Immature natural killer cell (primary cell): Measurements from ENCODE around the gene LRRTM3. TPM values are rescaled to one million over a fixed set of nuclear protein-coding genes. Genes with fewer than 3 reads are reported as not detected.

ENCODE experiments used
- DNase-seq, 3 donors: peaks; one replicate each; pipeline ENCODE4 v3.0.0; 2022; ENCODE audit warnings: mixed read lengths in 1 of 3
- H3K27ac Mint-ChIP-seq, 6 donors: one replicate each; pipeline ENCODE4 v1.8.0; 2020; ENCODE audit warnings: mixed read lengths in 6 of 6, mild to moderate bottlenecking in 5 of 6, inconsistent platforms in 4 of 6, moderate library complexity in 3 of 6
- H3K27me3 Mint-ChIP-seq, 3 donors: one replicate each; pipeline ENCODE4 v1.8.0; 2020 to 2021; ENCODE audit warnings: low read depth in 3 of 3, mild to moderate bottlenecking in 3 of 3, mixed read lengths in 3 of 3, moderate library complexity in 3 of 3, inconsistent platforms in 1 of 3
- H3K36me3 Mint-ChIP-seq, 3 donors: one replicate each; pipeline ENCODE4 v1.8.0; 2020; ENCODE audit warnings: mixed read lengths in 3 of 3, inconsistent platforms in 2 of 3, mild to moderate bottlenecking in 2 of 3
- H3K4me1 Mint-ChIP-seq, 2 donors: one replicate each; pipeline ENCODE4 v1.8.0; 2020; ENCODE audit warnings: inconsistent platforms in 2 of 2, mild to moderate bottlenecking in 2 of 2, mixed read lengths in 2 of 2, moderate library complexity in 1 of 2
- H3K4me3 Mint-ChIP-seq, 5 donors: one replicate each; pipeline ENCODE4 v1.8.0; 2020; ENCODE audit warnings: mild to moderate bottlenecking in 5 of 5, mixed read lengths in 5 of 5, inconsistent platforms in 3 of 5, moderate library complexity in 3 of 5
- H3K9me3 Mint-ChIP-seq, 6 donors: one replicate each; pipeline ENCODE4 v1.8.0; 2020; ENCODE audit warnings: mild to moderate bottlenecking in 6 of 6, mixed read lengths in 6 of 6, inconsistent platforms in 4 of 6, moderate library complexity in 3 of 6
- polyA plus RNA-seq, 3 donors: library from polyadenylated mRNA; unstranded; fragments of 300-500 nt; fragmentation: Illumina TruSeq; gene quantifications; one replicate each; pipeline ENCODE4 v1.2.3, GENCODE V29; 2021

The LRRTM3 gene
- polyA plus RNA-seq, 3 donors from 2014 or later = not detected

- H3K4me1 Mint-ChIP-seq = no peaks in the 10 kb centered on the region
- H3K36me3 Mint-ChIP-seq = no peaks in the 10 kb centered on the region
- peaks cover 0 to 9% (median 5%) of the 10 kb centered on the region in 6 donors for H3K9me3 Mint-ChIP-seq
- DNase-seq = no peak
- no peak overlapping the region for H3K4me3 Mint-ChIP-seq
- no peaks in the 10 kb centered on the region for H3K27me3 Mint-ChIP-seq
- H3K27ac Mint-ChIP-seq = no peak overlapping the region
These were observed 32.6 kb downstream of the LRRTM3 start for GRCh38 chr10:66958466-66958865.

- H3K4me1 Mint-ChIP-seq = no peaks in the 10 kb centered on the region
- H3K27ac Mint-ChIP-seq = no peak overlapping the region
- H3K27me3 Mint-ChIP-seq = no peaks in the 10 kb centered on the region
- no peak overlapping the region for H3K4me3 Mint-ChIP-seq
- no peak for DNase-seq
- H3K9me3 Mint-ChIP-seq = peaks cover 2 to 24% (median 9%) of the 10 kb centered on the region in 6 donors
- H3K36me3 Mint-ChIP-seq = no peaks in the 10 kb centered on the region
These were observed 39.1 kb downstream of the LRRTM3 start for GRCh38 chr10:66964946-66965345.

- H3K4me1 Mint-ChIP-seq = no peaks in the 10 kb centered on the region
- no peaks in the 10 kb centered on the region for H3K27me3 Mint-ChIP-seq
- no peak overlapping the region for H3K4me3 Mint-ChIP-seq
- DNase-seq = no peak
- H3K36me3 Mint-ChIP-seq = no peaks in the 10 kb centered on the region
- peaks cover 1 to 22% (median 7%) of the 10 kb centered on the region in 6 donors for H3K9me3 Mint-ChIP-seq
- no peak overlapping the region for H3K27ac Mint-ChIP-seq
These were observed 54.5 kb downstream of the LRRTM3 start for GRCh38 chr10:66980246-66980815.

- H3K27me3 Mint-ChIP-seq = no peaks in the 10 kb centered on the region
These were observed 55.7 kb downstream of the LRRTM3 start for GRCh38 chr10:66981361-66982052.

GRCh38 chr10:66982053-66982420 is 56.2 kb downstream of the LRRTM3 start:
- no peak overlapping the region for H3K27ac Mint-ChIP-seq
- H3K27me3 Mint-ChIP-seq = no peaks in the 10 kb centered on the region
- H3K36me3 Mint-ChIP-seq = no peaks in the 10 kb centered on the region
- no peak overlapping the region for H3K4me3 Mint-ChIP-seq
- H3K9me3 Mint-ChIP-seq = peaks cover 0 to 24% (median 8%) of the 10 kb centered on the region in 6 donors
- H3K4me1 Mint-ChIP-seq = no peaks in the 10 kb centered on the region
- no peak for DNase-seq

More at GRCh38 chr10:66981361-66982052, 55.7 kb downstream of the LRRTM3 start:
- H3K9me3 Mint-ChIP-seq = peaks cover 0 to 22% (median 7%) of the 10 kb centered on the region in 6 donors
- H3K27ac Mint-ChIP-seq = no peak overlapping the region
- no peak for DNase-seq
- H3K4me1 Mint-ChIP-seq = no peaks in the 10 kb centered on the region
- no peaks in the 10 kb centered on the region for H3K36me3 Mint-ChIP-seq
- no peak overlapping the region for H3K4me3 Mint-ChIP-seq

GRCh38 chr10:66982792-66983474 is 57.1 kb downstream of the LRRTM3 start:
- no peak overlapping the region for H3K4me3 Mint-ChIP-seq
- peaks cover 0 to 23% (median 8%) of the 10 kb centered on the region in 6 donors for H3K9me3 Mint-ChIP-seq
- H3K27ac Mint-ChIP-seq = no peak overlapping the region
- no peaks in the 10 kb centered on the region for H3K4me1 Mint-ChIP-seq
- H3K27me3 Mint-ChIP-seq = no peaks in the 10 kb centered on the region
- no peaks in the 10 kb centered on the region for H3K36me3 Mint-ChIP-seq
- DNase-seq = no peak

- Mint-ChIP-seq H3K27ac (no peak overlapping the region), H3K4me1 (no peaks in the 10 kb centered on the region), H3K9me3 (peaks cover 0 to 21% (median 8%) of the 10 kb centered on the region in 6 donors), H3K4me3 (no peak overlapping the region), H3K27me3 (no peaks in the 10 kb centered on the region), H3K36me3 (no peaks in the 10 kb centered on the region)
- DNase-seq = no peak
These were observed 57.6 kb downstream of the LRRTM3 start for GRCh38 chr10:66983475-66983818.

GRCh38 chr10:66990143-66990830 is 64.5 kb downstream of the LRRTM3 start:
- no peaks in the 10 kb centered on the region for H3K27me3 Mint-ChIP-seq
- peaks cover 1 to 20% (median 5%) of the 10 kb centered on the region in 6 donors for H3K9me3 Mint-ChIP-seq
- no peak overlapping the region for H3K4me3 Mint-ChIP-seq
- H3K36me3 Mint-ChIP-seq = no peaks in the 10 kb centered on the region
- DNase-seq = no peak
- H3K4me1 Mint-ChIP-seq = no peaks in the 10 kb centered on the region
- no peak overlapping the region for H3K27ac Mint-ChIP-seq

- H3K4me3 Mint-ChIP-seq = no peak overlapping the region
- H3K4me1 Mint-ChIP-seq = no peaks in the 10 kb centered on the region
- no peak overlapping the region for H3K27ac Mint-ChIP-seq
- peaks cover 0 to 43% (median 8%) of the 10 kb centered on the region in 6 donors for H3K9me3 Mint-ChIP-seq
- H3K27me3 Mint-ChIP-seq = peaks cover 0 to 1% (median 0%) of the 10 kb centered on the region in 3 donors
- DNase-seq = no peak
- H3K36me3 Mint-ChIP-seq = peaks cover 0 to 6% (median 0%) of the 10 kb centered on the region in 3 donors
These were observed 71.2 kb downstream of the LRRTM3 start for GRCh38 chr10:66996996-66997395.

GRCh38 chr10:66999762-67000545 is 74.1 kb downstream of the LRRTM3 start:
- H3K36me3 Mint-ChIP-seq = peaks cover 0 to 6% (median 0%) of the 10 kb centered on the region in 3 donors
- DNase-seq = no peak
- no peak overlapping the region for H3K27ac Mint-ChIP-seq
- peaks cover 2 to 35% (median 8%) of the 10 kb centered on the region in 6 donors for H3K9me3 Mint-ChIP-seq
- H3K27me3 Mint-ChIP-seq = peaks cover 0 to 1% (median 0%) of the 10 kb centered on the region in 3 donors
- H3K4me1 Mint-ChIP-seq = no peaks in the 10 kb centered on the region
- no peak overlapping the region for H3K4me3 Mint-ChIP-seq

- Mint-ChIP-seq H3K4me3 (no peak overlapping the region), H3K27ac (no peak overlapping the region), H3K36me3 (peaks cover 0 to 6% (median 0%) of the 10 kb centered on the region in 3 donors), H3K9me3 (peaks cover 2 to 30% (median 8%) of the 10 kb centered on the region in 6 donors), H3K4me1 (no peaks in the 10 kb centered on the region), H3K27me3 (no peaks in the 10 kb centered on the region)
- DNase-seq = no peak
These were observed 78.9 kb downstream of the LRRTM3 start for GRCh38 chr10:67004690-67005089.

GRCh38 chr10:67005981-67006380 is 80.1 kb downstream of the LRRTM3 start:
- Mint-ChIP-seq H3K4me3 (no peak overlapping the region), H3K36me3 (no peaks in the 10 kb centered on the region), H3K27ac (no peak overlapping the region), H3K9me3 (peaks cover 5 to 23% (median 9%) of the 10 kb centered on the region in 6 donors), H3K27me3 (no peaks in the 10 kb centered on the region), H3K4me1 (no peaks in the 10 kb centered on the region)
- DNase-seq = no peak

GRCh38 chr10:67011480-67011879 is 85.6 kb downstream of the LRRTM3 start:
- Mint-ChIP-seq H3K36me3 (no peaks in the 10 kb centered on the region), H3K9me3 (peaks cover 2 to 27% (median 8%) of the 10 kb centered on the region in 6 donors), H3K27ac (no peak overlapping the region), H3K4me1 (no peaks in the 10 kb centered on the region), H3K4me3 (no peak overlapping the region), H3K27me3 (no peaks in the 10 kb centered on the region)
- DNase-seq = no peak
